Measurements from ENCODE around the gene IGFBP6.

- no peak for TF ChIP-seq CTCF (IDR thresholded peaks at IDR 0.05)
- TF ChIP-seq EMX1 (CRISPR knock-in tag; IDR thresholded peaks at IDR 0.05): no peak
- no peak for TF ChIP-seq ZSCAN18 (CRISPR knock-in tag; IDR thresholded peaks at IDR 0.05)
- TF ChIP-seq MXD4 (CRISPR knock-in tag; IDR thresholded peaks at IDR 0.05; ENCODE audit: borderline replicate concordance): no peak
- no peak for TF ChIP-seq ELF4 (CRISPR knock-in tag; IDR thresholded peaks at IDR 0.05; ENCODE audit: low read depth)
- no peak for TF ChIP-seq USF2 (CRISPR knock-in tag; IDR thresholded peaks at IDR 0.05)
- TF ChIP-seq SP1 (CRISPR knock-in tag; conservative IDR thresholded peaks at IDR 0.05): no peak
- no peak for TF ChIP-seq CBFB (CRISPR knock-in tag; IDR thresholded peaks at IDR 0.05; ENCODE audit: low read depth)
- no peak for TF ChIP-seq ZNF512 (CRISPR knock-in tag; IDR thresholded peaks at IDR 0.05; ENCODE audit: borderline replicate concordance)
- TF ChIP-seq MLX (CRISPR knock-in tag; IDR thresholded peaks at IDR 0.05): no peak
- TF ChIP-seq ATF2 (CRISPR knock-in tag; IDR thresholded peaks at IDR 0.05; ENCODE audit: borderline replicate concordance, low read depth): no peak
- TF ChIP-seq TEAD1 (CRISPR knock-in tag; IDR thresholded peaks at IDR 0.05): no peak
- TF ChIP-seq ZNF121 (CRISPR knock-in tag; IDR thresholded peaks at IDR 0.05): no peak
These were observed 31.5 kb downstream of the IGFBP6 start for GRCh38 chr12:53128780-53129569.

Data from WTC11 (cell line).